Measurements from ENCODE around the gene EXTL2.
"Not testable (repeated sequence)": the region's sequence is repeated elsewhere in the genome, so short reads cannot be mapped to it uniquely, and the experiment has no call there.

EXTL2 gene

DNA sequence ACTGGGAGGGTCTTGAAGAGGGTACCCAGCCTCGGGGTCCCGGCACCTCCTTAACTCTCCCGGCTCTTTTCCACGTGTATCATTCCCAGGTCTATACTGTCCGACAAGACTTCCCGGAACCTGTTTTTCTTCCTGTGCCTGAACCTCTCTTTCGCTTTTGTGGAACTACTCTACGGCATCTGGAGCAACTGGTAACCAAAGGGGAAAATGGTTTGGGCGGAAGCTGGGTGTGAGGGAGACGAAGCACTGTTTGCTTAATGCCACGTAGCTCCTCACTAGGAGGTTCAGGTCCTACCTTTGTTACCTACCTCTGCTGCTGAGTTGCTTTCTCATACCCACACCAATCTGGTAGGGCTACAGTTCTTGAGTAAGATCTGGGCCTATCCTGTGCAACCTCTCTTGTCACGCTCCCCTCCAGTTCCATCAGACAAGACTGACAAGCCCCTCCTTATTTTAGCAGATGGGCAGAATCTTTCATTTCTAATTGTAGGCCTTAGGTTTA, 1.9 kb upstream of the EXTL2 start:
- peak; percentile 74 for DNase-seq

DNA sequence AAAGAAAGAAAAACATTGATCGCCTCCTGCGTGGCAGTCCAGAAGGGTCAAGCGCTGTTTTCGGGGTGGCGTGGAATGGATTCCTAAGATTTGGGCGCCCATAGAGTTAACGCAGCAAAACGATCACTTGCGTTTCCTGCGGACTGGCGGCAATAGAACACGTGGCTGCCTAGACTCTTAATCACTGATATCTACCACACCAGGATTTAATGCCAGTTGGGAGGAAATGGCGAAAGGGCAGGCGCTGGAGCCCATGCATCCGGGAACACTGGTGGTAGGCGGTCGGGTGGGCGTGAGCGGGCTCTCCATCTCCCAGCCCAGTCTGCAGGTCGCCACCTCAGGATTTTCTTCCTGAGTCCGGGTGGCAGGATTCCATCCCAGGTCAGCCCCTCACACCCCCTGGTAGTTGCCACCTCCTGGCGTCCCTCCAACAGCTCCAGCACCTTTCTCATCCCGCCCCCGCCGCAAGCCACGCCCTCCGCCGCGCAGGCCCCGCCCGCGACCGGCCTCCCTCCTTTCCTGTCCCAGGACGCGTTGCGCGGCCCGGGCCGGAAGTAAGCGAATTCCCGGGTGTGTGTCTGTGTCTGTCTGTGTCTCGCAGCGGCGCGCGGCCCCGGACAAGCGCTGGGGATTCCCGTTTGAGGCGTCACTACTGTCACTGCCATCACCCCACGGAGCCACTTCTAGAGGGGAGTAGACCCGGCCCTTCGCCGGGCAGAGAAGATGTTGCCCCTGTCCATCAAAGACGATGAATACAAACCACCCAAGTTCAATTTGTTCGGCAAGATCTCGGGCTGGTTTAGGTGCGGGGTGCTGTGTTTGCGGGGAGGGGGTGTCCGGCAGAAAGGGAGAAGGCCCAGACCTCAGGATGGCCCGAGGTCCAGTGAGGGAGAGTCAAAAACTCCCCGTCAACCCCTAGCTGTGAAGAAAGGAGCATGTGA, 1.2 kb upstream of the EXTL2 start, which contains the start of gene SLC30A7:
Gene SLC30A7 (plus strand): TSS at position 551 of the 941 bp plus-strand sequence. CDS start 173 bp downstream, at position 724.
- peak; percentile 91 for DNase-seq

DNA sequence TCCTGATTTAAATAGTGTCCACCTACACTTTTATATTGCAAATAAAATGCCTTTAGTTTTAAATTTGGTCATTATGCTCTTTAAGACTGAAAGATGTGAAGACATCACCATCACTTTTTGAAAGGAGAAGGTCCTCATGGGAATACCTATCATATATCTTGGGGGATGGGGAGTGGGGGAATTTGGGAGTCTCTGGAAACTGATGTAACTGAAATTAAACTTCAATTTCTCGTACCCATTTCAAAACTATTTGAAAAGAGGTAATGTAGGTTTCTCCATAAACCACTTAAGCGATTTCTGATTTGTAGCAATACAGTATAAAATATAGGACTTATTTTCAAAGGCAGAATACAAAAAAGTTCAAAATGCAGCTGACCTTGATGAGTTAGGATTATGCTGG, 924 bp downstream of the EXTL2 start:
- DNase-seq: no peak

DNA sequence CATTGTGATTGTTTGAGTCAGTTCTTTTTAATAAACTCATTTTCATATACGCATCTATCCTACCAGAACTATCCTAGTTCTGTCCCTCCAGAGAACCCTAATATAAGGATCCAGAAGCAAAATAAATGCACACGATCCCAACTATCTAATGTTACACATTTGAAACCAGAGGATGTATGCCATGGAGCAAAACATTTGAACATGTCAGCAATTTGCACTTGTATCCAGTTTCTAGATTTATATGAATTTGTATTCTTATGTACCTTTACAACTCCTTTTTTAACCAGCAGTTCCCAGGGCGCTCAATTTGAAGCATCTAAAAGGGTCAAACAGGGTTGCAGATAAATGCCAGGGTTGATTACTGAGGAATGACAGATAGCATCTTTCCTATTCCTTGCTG, 2.1 kb downstream of the EXTL2 start:
- no peak for DNase-seq

DNA sequence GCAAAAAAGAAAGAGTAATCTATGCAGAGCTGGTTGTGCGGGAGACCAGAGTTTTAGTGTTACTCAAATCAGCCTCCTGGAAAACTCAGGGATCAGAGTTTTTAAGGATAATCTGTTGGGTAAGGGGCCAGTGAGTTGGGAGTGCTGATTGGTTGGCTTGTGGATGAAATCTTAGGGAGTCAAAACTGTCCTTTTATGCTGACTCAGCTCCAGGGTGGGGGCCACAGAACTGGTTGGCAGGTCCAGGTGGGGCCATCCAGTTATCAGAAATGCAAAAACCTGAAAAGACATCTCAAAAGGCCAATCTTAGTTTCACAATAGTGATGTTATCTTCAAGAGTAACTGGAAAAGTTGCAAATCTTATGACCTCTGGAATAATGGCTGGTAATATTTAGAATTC, 3.3 kb downstream of the EXTL2 start:
- DNase-seq: no peak

DNA sequence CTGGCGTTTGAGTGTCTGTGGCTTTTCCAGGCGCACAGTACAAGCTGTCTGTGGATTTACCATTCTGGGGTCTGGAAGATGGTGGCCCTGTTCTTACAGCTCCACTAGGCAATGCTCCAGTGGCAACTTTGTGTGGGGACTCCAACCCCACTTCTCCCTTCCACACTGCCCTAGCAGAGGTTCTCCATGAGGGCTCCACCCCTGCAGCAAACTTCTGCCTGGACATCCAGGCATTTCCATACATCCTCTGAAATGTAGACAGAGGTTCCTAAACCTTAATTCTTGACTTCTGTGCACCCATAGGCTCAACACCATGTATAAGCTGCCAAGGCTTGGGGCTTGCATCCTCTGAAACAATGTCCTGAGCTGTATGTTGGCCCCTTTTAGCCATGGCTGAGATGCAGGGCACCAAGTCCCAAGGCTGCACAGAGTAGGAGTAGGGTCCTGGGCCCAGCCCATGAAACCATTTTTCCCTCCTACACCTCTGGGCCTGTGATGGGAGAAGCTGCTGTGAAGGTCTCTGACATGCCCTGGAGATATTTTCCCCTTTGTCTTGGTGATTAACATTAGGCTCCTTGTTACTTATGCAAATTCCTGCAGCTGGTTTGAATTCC, 4.7 kb downstream of the EXTL2 start:
- DNase-seq: not testable (repeated sequence)

DNA sequence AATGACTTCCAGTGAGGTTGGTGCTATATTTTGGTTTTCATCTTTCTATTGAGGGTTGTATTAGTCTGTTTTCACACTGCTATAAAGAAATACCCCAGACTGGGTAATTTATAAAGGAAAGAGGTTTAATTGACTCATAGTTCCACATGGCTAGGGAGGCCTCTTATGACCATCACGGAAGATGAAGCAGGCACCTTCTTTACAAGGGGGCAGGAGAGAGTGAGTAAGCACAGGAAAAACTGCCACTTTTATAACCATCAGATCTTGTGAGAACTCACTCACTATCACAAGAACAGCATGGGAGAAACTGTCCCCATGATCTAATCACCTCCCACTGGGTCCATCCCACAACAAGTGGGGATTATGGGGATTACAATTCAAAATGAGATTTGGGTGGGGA, 5.6 kb downstream of the EXTL2 start:
- DNase-seq: not testable (repeated sequence)

DNA sequence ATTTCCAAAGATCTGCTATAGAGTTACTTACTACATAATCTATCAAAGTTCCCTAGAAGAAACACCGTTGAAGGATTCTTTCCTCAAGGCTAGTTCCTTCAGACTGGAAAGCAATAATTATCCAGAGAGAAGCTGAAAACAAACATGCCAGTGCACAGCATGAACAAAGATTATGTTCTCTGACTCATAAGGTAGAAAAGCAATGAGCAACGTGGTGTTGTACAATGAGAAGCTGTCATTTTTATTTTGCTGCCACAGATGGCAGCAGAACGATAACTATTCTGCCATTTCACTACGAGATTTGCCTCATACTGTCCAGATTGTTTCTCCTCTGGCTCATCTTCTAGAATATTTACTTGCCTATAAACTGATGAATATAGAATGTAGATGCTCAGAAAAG, 10.7 kb downstream of the EXTL2 start:
- DNase-seq: peak; percentile 80

DNA sequence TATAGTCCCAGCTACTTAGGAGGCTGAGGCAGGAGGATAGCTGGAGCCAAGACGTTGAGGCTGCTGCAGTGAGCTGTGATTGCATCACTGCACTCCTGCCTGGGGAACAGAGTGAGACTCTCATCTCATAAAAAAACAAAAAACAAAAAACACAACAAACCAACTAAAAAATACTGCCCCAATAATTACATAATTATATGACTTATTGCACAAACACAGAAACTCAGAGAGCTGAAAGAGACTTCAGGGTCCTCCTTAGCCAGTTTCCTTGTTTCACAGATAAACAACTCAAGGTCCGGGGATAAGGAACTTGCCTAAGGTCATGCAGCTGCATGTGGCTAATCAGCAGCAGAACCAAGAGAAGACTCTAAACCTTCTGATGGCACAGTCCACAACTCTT, 11.9 kb downstream of the EXTL2 start:
- DNase-seq: no peak

DNA sequence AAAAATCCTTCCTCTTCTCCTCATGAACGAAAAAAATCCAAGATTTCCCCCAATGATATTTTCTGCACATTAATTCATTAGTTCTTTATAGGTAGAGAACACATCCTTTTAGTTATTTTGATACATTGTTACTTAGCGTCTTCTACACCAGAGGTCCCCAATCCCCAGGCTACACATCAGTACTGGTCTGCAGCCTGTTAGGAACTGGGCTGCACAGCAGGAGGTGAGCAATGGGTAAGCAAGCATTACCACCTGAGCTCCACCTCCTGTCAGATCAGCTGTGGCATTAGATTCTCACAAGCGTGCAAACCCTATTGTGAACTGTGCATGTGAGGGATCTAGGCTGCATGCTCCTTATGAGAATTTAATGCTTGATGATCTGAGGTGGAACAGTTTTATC, 13.0 kb downstream of the EXTL2 start:
- DNase-seq: peak; percentile 5

DNA sequence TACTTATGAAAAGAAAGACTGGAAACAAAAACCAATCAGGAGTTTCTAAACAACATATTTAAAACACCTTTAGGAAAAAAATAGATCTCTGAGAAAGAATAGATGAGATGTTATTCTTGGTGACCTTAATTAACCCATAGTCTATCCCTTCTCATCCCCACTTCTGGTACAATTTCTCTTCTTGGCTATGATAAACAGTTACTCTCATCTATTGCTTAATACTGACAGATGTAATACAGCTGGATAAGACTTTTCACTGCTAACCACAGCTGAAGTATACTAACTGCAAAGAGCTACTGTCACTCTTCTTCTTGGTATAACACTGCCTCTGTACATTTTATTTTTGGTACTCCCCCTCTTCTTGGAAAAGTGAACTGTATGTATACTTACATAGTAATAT, 15.2 kb downstream of the EXTL2 start:
- no peak for DNase-seq

DNA sequence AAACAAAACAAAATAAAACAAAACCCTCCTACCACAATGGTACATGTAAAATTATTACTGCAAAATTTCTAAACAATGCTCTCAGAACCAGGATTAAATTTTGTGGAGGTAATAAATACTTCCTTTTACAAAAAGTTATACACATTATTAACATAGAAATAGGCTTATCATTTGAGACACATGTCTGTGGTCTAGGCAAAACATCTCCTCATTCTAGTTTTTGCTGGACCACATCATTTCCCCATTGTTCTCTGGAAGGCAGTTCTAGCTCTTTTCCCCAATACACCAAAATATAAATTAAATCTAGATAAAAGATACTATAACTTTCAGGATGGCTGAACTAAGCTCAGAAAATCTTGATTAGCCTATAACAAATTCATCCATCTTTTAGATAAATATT, 18.4 kb downstream of the EXTL2 start:
- no peak for DNase-seq

DNA sequence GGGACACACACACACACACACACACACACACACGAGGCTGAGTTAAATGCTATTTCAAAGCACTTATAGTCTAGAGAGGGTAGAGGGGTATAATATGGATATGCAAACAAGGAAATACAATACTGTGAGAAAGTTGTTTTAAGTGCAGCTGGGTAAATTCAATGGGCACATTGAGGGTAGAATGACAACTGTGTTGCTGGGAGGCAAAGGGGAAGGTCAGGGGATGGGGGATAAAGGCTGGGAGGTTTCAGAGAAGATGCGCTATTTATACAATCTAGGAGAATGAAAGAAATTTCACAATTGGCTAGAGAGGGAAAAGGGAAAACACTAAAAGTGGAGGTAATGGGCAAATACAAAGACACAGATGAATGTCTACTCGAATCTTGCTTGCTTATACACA, 19.4 kb downstream of the EXTL2 start:
- peak; percentile 81 for DNase-seq

DNA sequence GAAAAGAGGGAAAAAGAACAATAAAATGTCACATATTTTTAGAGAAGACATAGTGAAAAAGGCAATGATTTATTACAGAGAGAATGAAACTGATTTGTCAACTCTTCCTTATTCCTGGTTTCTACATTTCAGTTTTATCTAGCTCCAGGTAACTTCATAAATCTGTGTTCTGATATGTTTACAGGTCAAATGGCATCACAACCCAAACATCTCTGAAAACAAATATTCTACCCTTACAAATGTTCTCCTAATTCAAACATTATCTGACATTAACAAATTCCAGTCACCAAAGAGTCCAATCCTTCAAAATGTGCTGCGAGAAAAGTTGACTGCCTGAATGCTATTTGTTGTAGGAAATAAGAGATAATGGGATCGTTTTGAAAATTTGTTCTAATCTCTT, 20.2 kb downstream of the EXTL2 start:
- no peak for DNase-seq

DNA sequence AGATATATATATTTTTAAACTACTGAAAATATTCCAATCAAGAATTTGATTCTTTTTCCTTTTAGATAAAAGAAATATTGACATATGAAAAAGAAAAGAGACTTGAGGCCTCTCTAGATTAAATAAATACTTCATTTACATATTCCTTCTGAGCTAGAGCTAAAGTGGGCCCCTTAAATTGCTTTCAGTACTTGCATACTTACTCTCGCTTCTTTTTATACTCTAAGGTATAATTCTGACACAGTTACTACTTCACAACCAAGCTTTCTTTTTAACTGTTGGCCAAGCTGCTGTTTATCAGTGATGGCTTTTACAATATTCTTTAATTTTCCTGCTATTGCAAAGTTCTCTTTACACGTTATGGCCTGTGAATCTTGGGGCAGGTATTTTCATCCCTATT, 24.6 kb downstream of the EXTL2 start:
- DNase-seq: no peak

DNA sequence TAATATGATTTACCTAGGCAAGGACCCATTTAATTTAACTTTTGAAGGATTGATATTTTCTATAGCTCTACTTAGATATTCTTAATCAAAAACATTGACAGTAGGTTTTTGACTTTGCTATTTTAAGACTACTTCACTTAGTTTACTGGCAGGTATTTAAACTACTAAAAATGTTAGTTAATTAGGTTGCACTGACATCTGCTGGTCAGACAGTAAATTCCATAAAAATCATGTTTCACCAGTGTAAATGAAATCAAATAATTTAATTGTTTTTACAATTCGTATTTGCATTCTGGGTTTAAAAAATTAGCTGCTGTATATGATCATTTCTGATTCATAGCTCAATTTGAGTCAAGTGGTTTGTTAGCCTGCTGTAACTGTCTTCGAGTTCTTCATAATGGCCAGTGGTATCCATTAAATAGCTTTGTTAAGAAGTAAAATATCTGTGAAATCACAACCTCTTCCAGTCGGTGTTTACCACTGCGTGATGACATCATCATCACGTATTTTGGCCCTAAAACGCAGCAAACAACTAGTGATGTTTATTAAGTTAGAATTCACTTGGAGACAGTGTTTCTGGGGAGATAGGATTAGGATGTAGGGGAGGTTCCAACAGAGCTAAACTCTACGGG, 26.2 kb downstream of the EXTL2 start:
- peak; percentile 35 for DNase-seq

DNA sequence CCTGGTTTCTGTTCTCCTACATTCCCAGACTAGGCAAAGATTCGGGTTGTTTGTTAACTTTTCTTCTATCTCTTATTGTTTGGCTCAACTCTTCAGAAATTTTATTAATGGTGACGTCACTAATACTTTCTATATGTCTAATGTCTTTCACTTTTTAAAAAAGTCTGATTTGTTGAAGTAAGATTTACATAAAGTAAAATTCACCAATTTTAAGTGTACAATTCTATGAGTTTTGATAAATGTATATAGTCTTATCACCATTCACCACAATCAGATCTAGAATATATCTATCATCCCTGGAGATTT, 27.8 kb downstream of the EXTL2 start:
- no peak for DNase-seq

DNA sequence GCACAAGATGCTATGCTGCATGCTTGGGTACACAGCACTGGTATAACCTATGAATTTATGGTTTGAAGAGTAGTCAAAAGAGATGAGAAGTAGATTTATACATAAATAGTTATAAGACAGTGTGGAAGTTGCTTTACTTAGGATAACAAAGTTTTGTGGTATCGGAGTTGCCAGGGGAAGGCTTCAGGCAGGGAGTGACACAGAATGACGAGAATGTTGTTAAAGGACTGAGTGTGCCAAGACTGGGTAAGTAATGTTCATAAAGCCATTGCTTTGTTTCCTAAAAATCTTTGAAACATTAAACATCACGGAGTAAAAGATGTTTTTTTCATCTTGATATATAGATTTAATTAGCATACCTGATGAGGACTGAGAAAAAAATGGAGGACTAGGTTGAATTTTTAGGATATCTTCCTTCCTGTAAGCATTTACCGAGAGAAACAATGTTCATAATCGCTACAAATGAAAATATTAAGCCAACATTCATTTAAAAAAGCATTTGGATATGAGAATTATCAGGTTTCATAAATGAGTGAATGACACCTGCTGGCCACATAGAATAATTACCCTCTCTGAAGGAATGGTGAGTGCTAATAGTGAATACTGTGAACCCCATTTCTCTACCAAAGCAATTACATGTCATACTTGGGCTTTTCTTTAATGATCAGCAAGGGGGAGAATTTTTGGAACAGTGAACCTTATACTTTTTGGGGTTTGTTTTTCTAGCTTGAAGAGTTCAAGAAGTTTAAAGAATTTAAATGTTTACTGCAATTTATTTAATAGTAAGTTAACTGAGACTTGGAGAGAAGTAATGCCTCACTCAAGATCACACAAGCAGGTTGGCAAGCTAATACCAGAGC, 28.4 kb downstream of the EXTL2 start:
- peak; percentile 52 for DNase-seq

DNA sequence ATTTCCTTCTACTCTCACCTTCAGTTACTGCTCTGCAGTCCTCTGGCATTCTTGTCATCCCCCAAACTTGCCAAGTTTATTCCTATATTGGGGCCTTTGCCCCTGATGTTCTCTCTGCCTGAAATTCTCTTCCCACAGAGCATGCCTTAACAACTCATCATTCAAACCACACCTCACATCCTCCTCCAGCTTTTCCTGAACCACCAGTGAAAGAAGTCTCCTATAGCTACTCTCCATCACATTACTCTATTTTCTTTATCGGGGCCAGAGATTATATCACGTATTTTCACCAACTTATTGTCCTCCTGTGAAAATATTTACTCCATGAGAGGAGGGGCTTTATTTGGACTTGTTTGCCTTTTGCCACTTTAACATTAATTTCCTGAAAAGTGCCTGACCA, 32.1 kb downstream of the EXTL2 start:
- DNase-seq: no peak

DNA sequence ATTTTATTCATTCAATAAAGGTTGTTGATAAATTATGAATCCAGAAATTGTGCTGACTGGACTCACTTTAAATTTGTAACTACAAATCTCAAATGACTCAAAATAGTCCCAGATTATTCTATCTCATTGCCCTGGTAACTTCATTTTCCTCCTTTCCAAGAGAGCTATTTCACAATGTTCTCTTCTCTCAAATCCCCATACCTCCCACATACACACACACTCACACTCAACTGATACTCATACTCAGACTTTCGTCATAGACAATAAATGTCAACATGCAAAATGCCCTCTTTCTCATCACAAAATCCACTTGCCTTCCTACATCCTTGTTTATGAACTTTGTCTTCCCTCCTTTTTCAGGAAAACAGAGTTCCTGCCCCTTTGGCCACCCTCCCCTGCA, 33.3 kb downstream of the EXTL2 start:
- no peak for DNase-seq

DNA sequence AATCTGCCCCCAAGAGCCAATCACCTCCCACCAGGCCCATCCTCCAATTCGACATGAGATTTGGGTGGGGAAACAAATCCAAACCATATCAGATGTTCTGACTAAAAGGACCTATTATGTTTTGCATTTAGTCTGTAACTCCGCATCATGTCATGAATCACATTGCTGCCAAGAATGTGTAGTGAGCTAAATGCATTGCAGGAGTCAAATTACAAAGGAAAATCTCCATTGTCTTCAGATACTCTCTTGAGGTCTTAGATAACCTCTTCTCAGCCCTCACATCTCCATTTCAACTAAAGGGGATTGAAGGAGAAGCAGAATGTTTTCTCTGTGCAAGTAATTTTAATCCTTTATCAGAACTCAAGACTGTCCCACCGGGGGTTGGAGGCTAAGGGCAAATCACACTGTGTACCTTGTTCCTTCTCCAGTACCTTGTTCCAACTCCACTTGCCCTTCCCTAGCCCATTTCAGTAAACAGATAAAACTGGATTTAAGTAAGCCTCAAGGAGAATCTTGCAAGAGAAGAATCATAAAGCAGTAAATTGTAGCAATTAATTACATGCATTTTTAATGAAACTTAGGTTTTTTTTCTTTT, 34.1 kb downstream of the EXTL2 start:
- peak; percentile 22 for DNase-seq

DNA sequence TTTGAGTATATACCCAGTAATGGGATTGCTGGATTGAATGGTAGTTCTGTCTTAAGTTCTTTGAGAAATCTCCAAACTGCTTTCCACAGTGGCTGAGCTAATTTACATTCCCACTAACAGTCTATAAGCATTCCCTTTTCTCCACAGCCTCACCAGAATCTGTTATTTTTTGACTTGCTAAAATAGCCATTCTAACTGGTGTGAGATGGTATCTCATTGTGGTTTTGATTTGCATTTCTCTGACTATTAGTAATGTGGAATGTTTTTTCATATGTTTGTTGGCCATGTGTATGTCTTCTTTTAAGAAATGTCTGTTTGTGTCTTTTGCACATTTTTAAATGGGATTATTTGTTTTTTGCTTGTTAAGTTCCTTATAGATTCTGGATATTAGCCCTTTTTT, 39.5 kb downstream of the EXTL2 start:
- DNase-seq: not testable (repeated sequence)

All from NCI-H69 (cell line).